ENCODE data around the gene ZNF689. TPM values are rescaled to one million over a fixed set of nuclear protein-coding genes. Genes with fewer than 3 reads are reported as not detected.

The ZNF689 gene
- total RNA-seq, 6 donors from 2014 or later: 3.1 to 10.9 (median 8.9) TPM

- Histone ChIP-seq H3K4me1 (peaks cover 12 to 18% (median 15%) of the 10 kb centered on the region in 4 donors), H3K27ac (no peak overlapping the region), H3K27me3 (no peaks in the 10 kb centered on the region), H3K4me3 (no peak overlapping the region), H3K9me3 (no peaks in the 10 kb centered on the region), H3K36me3 (peaks cover 6 to 48% (median 22%) of the 10 kb centered on the region in 4 donors)
- ATAC-seq (ENCODE audit: low FRiP score in 2 of 2) (no peak), DNase-seq (no peak)
- WGBS, 2 donors: 97 to 99% methylated on average over 3 of the region's 3 CpGs
- TF ChIP-seq EP300 (IDR thresholded peaks at IDR 0.05) (no peak), POLR2AphosphoS5 (IDR thresholded peaks at IDR 0.05) (no peak), POLR2A (IDR thresholded peaks at IDR 0.05) (no peak)
- TF ChIP-seq, protein P1, sequence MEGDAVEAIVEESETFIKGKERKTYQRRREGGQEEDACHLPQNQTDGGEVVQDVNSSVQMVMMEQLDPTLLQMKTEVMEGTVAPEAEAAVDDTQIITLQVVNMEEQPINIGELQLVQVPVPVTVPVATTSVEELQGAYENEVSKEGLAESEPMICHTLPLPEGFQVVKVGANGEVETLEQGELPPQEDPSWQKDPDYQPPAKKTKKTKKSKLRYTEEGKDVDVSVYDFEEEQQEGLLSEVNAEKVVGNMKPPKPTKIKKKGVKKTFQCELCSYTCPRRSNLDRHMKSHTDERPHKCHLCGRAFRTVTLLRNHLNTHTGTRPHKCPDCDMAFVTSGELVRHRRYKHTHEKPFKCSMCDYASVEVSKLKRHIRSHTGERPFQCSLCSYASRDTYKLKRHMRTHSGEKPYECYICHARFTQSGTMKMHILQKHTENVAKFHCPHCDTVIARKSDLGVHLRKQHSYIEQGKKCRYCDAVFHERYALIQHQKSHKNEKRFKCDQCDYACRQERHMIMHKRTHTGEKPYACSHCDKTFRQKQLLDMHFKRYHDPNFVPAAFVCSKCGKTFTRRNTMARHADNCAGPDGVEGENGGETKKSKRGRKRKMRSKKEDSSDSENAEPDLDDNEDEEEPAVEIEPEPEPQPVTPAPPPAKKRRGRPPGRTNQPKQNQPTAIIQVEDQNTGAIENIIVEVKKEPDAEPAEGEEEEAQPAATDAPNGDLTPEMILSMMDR (IDR thresholded peaks at IDR 0.05): no peak
Measured at GRCh38 chr16:30606004-30606403, 4.2 kb downstream of the ZNF689 start.

DNA sequence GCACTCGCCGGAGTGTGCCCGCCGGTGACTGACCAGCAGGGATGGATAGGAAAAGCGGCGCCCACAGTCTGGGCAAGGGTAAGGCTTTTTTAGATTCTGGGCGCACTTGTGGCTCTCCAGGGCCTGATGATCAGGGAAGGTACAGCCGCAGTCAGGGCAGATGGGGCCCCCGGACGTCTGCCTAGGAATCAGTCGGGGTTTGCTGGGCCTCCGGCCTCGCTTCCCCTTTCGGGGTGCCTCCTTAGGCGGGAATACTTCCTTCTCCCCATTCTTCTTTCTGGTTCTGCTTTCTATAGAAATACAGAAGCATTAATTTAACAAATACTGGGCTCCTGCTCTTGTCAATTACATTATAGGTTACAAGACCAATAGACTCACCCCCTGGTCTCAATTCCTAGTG is 5.0 kb downstream of the ZNF689 start:
- 85 to 90% methylated on average over 15 of the region's 15 CpGs for WGBS, 2 donors
- Histone ChIP-seq H3K36me3 (peaks cover 6 to 48% (median 22%) of the 10 kb centered on the region in 4 donors), H3K27me3 (no peaks in the 10 kb centered on the region), H3K4me1 (peaks cover 9 to 14% (median 10%) of the 10 kb centered on the region in 4 donors), H3K27ac (no peak overlapping the region), H3K4me3 (no peak overlapping the region), H3K9me3 (no peaks in the 10 kb centered on the region)
- no peak for ATAC-seq (ENCODE audit: low FRiP score in 2 of 2)
- TF ChIP-seq POLR2A (IDR thresholded peaks at IDR 0.05): no peak
- TF ChIP-seq, protein P1 (IDR thresholded peaks at IDR 0.05): no peak
- DNase-seq: peak; percentile 30 to 50

DNA sequence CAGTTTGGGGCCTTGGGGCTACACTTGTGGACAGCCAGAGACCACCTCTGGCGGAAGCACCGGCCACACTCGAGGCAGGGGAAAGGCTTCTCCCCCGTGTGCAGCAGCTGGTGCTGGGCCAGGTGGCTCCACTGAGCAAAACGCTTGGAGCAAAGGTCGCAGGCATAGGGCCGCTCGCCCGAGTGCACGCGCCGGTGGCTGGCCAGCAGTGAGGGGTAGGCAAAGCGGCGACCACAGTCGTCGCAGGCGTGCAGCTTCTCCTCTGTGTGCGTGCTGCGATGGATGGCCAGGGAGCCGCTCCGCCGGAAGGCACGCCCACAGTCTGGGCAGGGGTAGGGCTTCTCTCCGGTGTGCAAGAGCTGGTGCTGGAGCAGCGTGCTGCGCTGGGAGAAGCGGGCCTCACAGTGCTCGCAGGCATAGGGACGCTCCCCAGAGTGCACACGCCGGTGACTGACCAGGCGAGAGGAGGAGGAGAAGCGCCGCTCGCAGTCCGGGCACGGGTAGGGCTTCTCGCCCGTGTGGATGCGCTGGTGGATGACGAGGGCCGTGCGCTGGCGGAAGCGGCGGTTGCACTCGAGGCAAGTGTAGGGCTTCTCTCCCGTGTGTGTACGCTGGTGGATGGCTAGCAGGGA is 5.8 kb downstream of the ZNF689 start:
- 92 to 96% methylated on average over 37 to 49 of the region's 49 CpGs for WGBS, 2 donors
- H3K4me1 ChIP-seq: peaks cover 8 to 14% (median 8%) of the 10 kb centered on the region in 4 donors
- H3K36me3 ChIP-seq: peaks cover 6 to 48% (median 22%) of the 10 kb centered on the region in 4 donors
- TF ChIP-seq EP300 (IDR thresholded peaks at IDR 0.05) (no peak), POLR2A (IDR thresholded peaks at IDR 0.05) (no peak), POLR2AphosphoS5 (IDR thresholded peaks at IDR 0.05) (no peak)
- TF ChIP-seq, protein P1 (IDR thresholded peaks at IDR 0.05): no peak
- H3K27me3 ChIP-seq: no peaks in the 10 kb centered on the region
- ATAC-seq (ENCODE audit: low FRiP score in 2 of 2): peak in 1 of 2 donors; percentile 56
- peak in 1 of 2 donors; percentile 82 for DNase-seq
- H3K4me3 ChIP-seq: no peak overlapping the region
- no peak overlapping the region for H3K27ac ChIP-seq
- H3K9me3 ChIP-seq: no peaks in the 10 kb centered on the region

GRCh38 chr16:30603945-30604315 is 6.3 kb downstream of the ZNF689 start:
- WGBS, 2 donors: 90 to 95% methylated on average over 6 to 7 of the region's 7 CpGs
- Histone ChIP-seq H3K4me1 (peaks cover 3 to 9% (median 4%) of the 10 kb centered on the region in 4 donors), H3K27me3 (no peaks in the 10 kb centered on the region), H3K4me3 (no peak overlapping the region), H3K9me3 (no peaks in the 10 kb centered on the region), H3K36me3 (peaks cover 6 to 48% (median 22%) of the 10 kb centered on the region in 4 donors), H3K27ac (no peak overlapping the region)
- ATAC-seq (ENCODE audit: low FRiP score in 2 of 2): no peak
- no peak for DNase-seq
- TF ChIP-seq POLR2AphosphoS5 (IDR thresholded peaks at IDR 0.05): no peak
- TF ChIP-seq, protein P1 (IDR thresholded peaks at IDR 0.05): no peak
- no peak for TF ChIP-seq POLR2A (IDR thresholded peaks at IDR 0.05)
- TF ChIP-seq EP300 (IDR thresholded peaks at IDR 0.05): no peak
